Brain microvascular endothelial cell (primary cell): ENCODE data around the gene EPHB2.

Source experiments
- DNase-seq: peaks from one replicate; pipeline ENCODE4 v3.0.0-alpha.2; 2020
- H3K27ac ChIP-seq: fragments of 250-450 bp; sonication (Bioruptor Pico); 2 replicates; pipeline ENCODE4 v1.5.1; 2020; ENCODE audit warnings: mild to moderate bottlenecking, moderate library complexity
- H3K27me3 ChIP-seq: fragments of 250-450 bp; sonication (Bioruptor Pico); replicated peaks from 2 replicates; pipeline ENCODE4 v1.5.1; 2020; ENCODE audit warnings: mild to moderate bottlenecking
- H3K36me3 ChIP-seq: fragments of 250-450 bp; sonication (Bioruptor Pico); replicated peaks from 2 replicates; pipeline ENCODE4 v1.5.1; 2020; ENCODE audit warnings: mild to moderate bottlenecking
- H3K4me3 ChIP-seq: 2 replicates; pipeline ENCODE4 v1.5.1; 2011; ENCODE audit warnings: low read depth, mild to moderate bottlenecking, control low read depth, low read length, moderate library complexity
- in situ Hi-C: cut with HindIII; loops from 2 replicates; pipeline ENCODE4 v1.10.0; 2017; ENCODE audit warnings: low sequenced_read_pairs, low pct_ligation_motif_present
- TF ChIP-seq, protein P1 (sequence below): IDR thresholded peaks from 2 replicates; pipeline ENCODE4 v1.5.1; 2011; ENCODE audit warnings: low read depth, mild to moderate bottlenecking, moderate library complexity, low read length, control low read depth, inconsistent platforms; ENCODE audit errors: missing control alignments

The EPHB2 gene

DNA sequence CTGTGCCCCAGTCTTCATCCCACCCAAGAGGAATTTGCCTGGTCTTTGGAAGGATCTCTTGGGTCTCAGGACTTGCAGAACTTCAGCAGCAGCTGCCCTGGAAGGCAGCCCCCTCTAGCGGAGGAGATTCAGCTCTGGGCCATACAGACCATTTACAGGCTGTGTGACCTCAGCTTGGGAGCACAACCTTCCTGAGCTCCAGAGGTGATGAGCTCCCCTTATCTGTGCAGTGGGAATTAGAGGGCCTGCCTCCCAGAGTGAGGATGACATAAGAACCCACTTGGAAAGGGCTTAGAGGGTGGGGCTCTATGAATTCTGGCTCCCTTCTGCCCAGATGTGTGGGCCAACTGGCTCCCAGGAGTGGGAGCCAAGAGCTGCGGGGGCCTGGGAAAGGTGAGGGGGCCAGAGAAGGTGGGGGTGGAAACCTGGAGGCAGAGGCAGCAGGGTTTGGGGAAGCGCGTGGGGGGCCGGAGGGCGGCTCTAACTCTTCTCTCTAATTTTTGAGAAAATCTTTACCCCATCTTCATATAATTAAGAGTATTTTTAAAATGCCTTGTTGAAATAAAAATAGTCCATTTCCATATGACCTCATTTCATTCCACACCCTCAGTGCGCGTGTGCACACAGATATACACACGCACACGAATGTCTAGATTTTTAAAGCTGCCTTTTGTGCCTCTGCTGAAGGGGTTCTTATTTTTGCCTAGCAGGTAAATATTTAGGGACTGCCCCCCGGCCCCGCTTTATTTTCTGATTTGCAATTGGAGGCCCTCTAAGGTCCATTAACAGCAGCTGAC is 21.5 kb downstream of the EPHB2 start:
- in situ Hi-C loops, result no loop called here
- Histone ChIP-seq H3K27me3 (no peaks in the 10 kb centered on the region), H3K36me3 (no peaks in the 10 kb centered on the region), H3K27ac (no peak overlapping the region), H3K4me3 (no peak overlapping the region)
- DNase-seq, result no peak
- TF ChIP-seq, protein P1, sequence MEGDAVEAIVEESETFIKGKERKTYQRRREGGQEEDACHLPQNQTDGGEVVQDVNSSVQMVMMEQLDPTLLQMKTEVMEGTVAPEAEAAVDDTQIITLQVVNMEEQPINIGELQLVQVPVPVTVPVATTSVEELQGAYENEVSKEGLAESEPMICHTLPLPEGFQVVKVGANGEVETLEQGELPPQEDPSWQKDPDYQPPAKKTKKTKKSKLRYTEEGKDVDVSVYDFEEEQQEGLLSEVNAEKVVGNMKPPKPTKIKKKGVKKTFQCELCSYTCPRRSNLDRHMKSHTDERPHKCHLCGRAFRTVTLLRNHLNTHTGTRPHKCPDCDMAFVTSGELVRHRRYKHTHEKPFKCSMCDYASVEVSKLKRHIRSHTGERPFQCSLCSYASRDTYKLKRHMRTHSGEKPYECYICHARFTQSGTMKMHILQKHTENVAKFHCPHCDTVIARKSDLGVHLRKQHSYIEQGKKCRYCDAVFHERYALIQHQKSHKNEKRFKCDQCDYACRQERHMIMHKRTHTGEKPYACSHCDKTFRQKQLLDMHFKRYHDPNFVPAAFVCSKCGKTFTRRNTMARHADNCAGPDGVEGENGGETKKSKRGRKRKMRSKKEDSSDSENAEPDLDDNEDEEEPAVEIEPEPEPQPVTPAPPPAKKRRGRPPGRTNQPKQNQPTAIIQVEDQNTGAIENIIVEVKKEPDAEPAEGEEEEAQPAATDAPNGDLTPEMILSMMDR, result peak; percentile 73

DNA sequence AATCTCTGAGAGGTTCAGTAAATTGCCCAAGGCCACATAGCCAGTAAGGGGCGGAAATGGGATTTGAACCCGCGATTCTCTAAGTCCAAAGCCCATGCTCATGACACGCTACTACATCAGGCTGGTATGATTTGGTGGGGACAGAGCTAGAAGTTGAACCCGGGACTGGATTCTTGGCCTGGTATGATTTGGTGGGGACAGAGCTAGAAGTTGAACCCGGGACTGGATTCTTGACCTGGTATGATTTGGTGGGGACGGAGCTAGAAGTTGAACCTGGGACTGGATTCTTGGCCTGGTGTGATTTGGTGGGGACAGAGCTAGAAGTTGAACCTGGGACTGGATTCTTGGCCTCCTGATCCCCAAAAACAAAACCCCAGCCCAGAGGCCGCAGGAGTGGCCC is 23.0 kb downstream of the EPHB2 start:
- Histone ChIP-seq H3K36me3 (no peaks in the 10 kb centered on the region), H3K4me3 (no peak overlapping the region), H3K27ac (no peak overlapping the region), H3K27me3 (no peaks in the 10 kb centered on the region)
- no peak for DNase-seq
- TF ChIP-seq, protein P1, result no peak
- in situ Hi-C loops, result no loop called here

DNA sequence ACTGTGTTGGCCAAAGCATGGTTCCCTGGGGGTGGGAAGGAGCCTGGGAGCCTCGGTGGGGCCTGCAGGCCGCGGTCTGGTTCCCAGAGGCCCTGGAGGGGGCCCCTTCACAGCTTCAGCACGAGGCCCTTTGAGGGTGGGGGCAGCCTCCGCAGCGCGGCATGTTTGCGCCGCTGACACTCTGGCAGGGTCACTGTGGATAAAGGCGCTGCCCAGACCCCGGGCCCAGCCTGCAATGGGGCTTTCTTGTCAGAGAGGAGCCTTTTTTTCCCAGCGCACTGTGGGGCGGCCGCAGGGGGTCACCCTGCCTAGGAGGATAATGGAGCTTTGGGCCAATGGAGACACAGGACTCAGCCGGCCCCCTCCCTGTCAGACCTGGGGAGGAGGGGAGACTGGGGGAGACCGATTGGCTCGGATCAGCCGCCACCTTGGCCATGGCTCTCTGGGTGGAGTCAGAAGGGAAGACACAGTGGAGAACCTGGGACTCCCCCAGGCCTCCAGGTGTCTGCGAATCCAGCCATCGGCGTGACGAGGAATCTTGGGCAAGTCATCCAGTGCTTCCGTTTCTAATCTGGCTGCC is 26.0 kb downstream of the EPHB2 start:
- Histone ChIP-seq H3K27me3 (no peaks in the 10 kb centered on the region), H3K36me3 (no peaks in the 10 kb centered on the region), H3K27ac (no peak overlapping the region), H3K4me3 (no peak overlapping the region)
- TF ChIP-seq, protein P1, result no peak
- in situ Hi-C loops, result no loop called here
- no peak for DNase-seq

DNA sequence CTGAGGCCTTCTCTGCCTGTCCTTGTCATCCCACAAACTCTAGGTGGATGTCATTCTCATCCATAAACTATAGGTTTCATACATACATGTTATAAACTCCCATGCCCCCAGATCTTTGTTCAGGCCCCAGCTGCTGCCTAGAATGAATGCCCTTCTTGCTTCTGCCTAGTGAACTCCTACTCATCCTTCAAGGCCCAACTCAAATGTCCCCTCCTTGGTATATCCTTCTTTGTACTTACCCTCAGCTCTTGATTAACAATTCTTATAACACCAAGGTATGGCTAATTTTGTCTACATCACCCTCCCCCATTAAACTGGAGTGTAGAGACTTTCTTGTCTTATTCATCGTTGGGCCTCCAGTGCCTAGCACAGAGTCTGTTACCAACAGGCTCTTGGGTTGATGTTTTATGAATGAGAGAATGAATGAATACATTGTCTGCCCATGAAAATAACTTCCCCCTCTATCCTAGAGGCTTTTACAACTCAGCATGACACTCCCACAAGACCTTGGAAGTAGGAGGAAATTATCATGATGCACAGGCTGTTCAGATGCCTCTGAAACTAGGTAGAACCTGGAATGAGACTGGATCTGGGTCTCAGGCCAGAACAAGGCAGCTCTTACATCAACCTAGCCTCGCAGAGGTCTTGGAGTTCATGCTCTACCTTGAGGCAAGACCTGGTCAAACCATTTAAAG is 26.9 kb downstream of the EPHB2 start:
- H3K27me3 ChIP-seq, result no peaks in the 10 kb centered on the region

DNA sequence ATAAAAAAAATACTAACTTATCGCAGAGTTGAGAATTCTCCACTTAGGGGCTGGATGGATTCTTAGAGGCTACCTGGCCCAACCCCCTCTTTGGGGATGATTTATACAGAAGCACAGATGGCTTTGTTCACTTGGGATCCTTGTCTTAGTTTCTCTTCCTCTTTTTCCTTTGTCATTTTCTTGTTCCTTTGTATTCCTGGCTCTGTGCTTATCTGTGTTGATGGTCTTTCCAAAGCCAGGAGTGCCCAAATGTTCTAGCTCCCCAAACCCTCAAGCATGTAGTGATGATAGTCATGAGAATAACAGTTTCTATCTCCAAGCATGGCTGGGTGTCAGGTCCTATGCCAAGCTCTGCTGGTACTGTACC is 27.4 kb downstream of the EPHB2 start:
- Histone ChIP-seq H3K27me3 (no peaks in the 10 kb centered on the region), H3K36me3 (no peaks in the 10 kb centered on the region), H3K27ac (no peak overlapping the region), H3K4me3 (no peak overlapping the region)
- DNase-seq, result no peak
- TF ChIP-seq, protein P1, result no peak
- in situ Hi-C loops, result no loop called here

More for the DNA sequence above, 26.9 kb downstream of the EPHB2 start:
- in situ Hi-C loops, result no loop called here
- no peak for DNase-seq
- TF ChIP-seq, protein P1, result no peak
- no peak overlapping the region for H3K4me3 ChIP-seq
- no peaks in the 10 kb centered on the region for H3K36me3 ChIP-seq
- no peak overlapping the region for H3K27ac ChIP-seq
